Measurements from ENCODE around the gene ZFPM1.
"Not testable (repeated sequence)": the region's sequence is repeated elsewhere in the genome, so short reads cannot be mapped to it uniquely, and the experiment has no call there.

Gene ZFPM1

DNA sequence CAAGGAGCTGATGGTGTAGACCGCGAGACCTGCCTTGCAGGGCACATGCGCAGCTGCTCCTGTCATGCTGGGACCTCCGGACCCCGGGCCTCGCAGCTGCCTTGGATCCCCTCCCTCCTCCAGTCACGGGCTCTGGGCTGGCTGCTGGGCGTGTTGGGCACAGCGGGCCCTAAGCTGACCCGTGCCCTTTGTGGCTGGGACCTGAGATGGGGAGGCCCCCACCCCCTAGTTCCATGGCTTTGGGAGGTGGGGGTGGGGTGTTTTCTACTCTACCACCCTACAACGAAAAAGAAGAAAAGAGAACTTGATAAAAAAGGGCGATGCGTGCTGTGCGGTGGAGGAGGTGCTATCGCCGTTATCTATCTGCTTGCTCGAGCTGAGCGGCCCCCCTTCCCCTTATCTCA, 14.5 kb downstream of the ZFPM1 start:
- no peak for DNase-seq

- DNase-seq, result no peak
Measured at GRCh38 chr16:88468275-88469129, 15.4 kb downstream of the ZFPM1 start.

- no peak for DNase-seq
Measured at GRCh38 chr16:88469615-88470395, 16.7 kb downstream of the ZFPM1 start.

- not testable (repeated sequence) for DNase-seq
Measured at GRCh38 chr16:88470396-88470680, 17.3 kb downstream of the ZFPM1 start.

DNA sequence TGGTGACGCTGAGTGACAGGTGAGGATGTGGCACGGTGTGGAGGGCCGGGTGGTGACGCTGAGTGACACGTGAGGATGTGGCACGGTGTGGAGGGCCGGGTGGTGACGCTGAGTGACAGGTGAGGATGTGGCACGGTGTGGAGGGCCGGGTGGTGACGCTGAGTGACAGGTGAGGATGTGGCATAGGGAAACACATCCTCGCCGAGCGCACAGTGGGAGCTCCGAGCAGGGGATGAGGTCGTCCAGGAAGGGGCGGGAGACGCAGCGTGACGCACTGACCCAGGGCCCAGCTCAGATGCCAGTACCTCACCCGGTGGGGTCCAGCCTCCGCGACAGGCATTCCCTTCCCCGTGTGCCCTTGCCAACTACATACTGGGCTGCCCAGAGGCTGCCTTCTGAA, 17.6 kb downstream of the ZFPM1 start:
- not testable (repeated sequence) for DNase-seq

GRCh38 chr16:88471115-88471514, 18.0 kb downstream of the ZFPM1 start:
- no peak for DNase-seq

GRCh38 chr16:88471575-88471974, 18.5 kb downstream of the ZFPM1 start:
- no peak for DNase-seq

- no peak for DNase-seq
Measured at GRCh38 chr16:88472069-88472468, 19.0 kb downstream of the ZFPM1 start.

- DNase-seq, result no peak
Measured at GRCh38 chr16:88472637-88473205, 19.6 kb downstream of the ZFPM1 start.

GRCh38 chr16:88473666-88474534, 20.8 kb downstream of the ZFPM1 start:
- DNase-seq, result no peak

DNA sequence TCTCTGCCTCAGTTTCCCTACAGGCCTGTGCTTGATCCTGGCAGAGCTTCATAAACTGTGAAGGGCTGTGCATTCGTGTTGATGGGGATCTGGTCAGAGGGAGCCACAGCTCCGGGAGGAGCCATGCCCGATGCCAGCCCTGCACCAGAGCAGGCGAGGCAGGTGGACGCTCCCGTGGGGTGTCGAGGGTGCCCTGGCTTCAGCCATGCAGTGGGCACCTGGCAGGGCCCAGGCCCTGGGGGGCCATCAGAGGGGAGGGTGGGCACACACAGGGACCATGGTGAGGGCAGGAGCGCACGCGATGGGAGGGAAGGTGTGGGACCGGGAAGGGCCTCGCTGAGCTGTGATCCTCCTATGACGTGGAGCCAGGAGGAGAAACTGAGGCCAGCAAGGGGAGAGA, 22.0 kb downstream of the ZFPM1 start:
- no peak for DNase-seq

GRCh38 chr16:88476203-88476602, 23.1 kb downstream of the ZFPM1 start:
- DNase-seq, result no peak

DNA sequence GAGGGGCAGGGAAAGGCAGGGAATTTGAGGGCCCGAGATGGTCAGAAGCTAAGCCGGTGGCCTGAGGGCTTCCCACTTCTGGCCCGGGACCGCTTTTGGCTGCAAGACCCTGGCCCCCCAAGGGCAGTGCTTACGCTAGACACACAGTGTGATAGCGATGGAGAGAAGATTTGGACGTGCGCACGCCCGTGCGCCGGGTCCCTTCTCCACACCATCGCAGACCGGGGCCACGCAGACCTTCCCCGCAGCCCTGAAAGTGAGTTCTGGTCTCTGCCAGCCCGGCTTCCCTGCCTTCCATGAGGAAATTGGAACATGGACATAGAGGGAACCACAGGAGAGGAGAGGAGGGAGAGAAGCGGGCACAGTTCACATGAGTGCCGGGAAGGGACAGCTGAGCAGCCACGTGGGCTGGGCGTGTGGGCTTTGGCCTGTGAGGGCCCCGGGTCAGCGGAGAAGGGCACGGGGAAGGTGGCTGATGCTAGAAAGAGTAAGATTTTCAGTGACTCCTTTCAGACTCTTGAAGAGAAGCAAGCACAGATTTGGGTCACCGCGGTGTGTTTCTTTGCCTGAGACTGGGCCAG, 23.8 kb downstream of the ZFPM1 start:
- no peak for DNase-seq

- no peak for DNase-seq
Measured at GRCh38 chr16:88477631-88478519, 24.8 kb downstream of the ZFPM1 start.

- no peak for DNase-seq
Measured at GRCh38 chr16:88478889-88479792, 26.1 kb downstream of the ZFPM1 start.

GRCh38 chr16:88479793-88480760, 27.0 kb downstream of the ZFPM1 start:
- no peak for DNase-seq

GRCh38 chr16:88480829-88481228, 27.7 kb downstream of the ZFPM1 start:
- DNase-seq, result no peak

DNA sequence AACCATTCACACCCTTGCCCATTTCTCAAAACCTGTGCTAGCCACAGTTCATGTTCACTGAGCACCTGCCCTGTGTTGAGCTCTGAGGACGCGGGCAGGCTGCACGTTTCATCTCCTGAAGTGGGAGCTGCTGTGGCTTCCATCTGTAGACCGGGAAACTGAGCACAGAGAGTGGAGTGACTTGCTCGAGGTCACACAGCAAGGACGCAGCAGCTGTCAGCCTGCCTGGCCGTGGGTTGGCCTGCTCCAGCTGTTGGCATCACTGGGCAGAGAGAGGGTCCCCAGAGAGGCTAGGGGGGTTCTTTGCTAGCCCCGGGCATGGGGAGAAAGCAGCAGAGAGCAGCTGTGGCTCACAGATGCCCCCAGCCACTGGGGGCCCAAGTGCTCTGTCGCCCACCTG, 28.8 kb downstream of the ZFPM1 start:
- DNase-seq, result no peak
